ENCODE measurements around the gene IQSEC3.

The IQSEC3 gene

DNA sequence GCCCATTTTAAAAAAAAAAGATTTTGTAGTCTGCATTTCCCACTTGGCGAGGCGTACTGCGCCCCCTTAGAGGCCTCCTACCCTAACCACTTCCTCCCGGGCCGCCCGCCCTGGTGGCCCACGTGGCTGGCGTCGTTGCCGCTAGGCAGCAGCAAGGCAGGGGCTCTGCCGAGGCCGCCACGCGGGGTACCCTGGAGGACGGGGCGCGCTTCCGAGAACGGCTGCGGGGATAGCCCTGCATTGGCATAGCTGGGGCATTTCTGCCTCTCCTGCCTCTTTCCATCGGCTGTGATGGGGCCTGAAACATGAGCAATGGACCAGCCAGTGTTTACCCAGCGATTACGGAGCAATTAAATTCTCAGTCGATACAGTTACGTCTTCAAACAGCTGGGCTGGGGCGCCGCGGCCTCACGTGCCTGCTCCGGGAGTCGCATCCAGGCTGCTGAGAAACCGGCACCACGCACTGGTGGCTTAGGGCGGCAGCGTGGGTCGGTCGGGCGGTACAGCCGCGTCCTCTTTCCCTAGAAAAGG is 38.0 kb downstream of the IQSEC3 start (continued):
- no peak for TF ChIP-seq REPIN1 (tag by site-specific recombination; IDR thresholded peaks at IDR 0.05; ENCODE audit: low read depth)
- no peak; the same call in 1 of the 2 replicates for TF ChIP-seq KLF9 (tag by site-specific recombination; IDR thresholded peaks at IDR 0.05; ENCODE audit: low read depth)
- peak; percentile 17; the same call in 1 of the 2 replicates for TF ChIP-seq ZNF792 (tag by site-specific recombination; IDR thresholded peaks at IDR 0.05)
- TF ChIP-seq ZNF623 (tag by site-specific recombination; IDR thresholded peaks at IDR 0.05): no peak
- no peak for TF ChIP-seq ZNF626 (tag by site-specific recombination; IDR thresholded peaks at IDR 0.05)
- TF ChIP-seq, protein P1, sequence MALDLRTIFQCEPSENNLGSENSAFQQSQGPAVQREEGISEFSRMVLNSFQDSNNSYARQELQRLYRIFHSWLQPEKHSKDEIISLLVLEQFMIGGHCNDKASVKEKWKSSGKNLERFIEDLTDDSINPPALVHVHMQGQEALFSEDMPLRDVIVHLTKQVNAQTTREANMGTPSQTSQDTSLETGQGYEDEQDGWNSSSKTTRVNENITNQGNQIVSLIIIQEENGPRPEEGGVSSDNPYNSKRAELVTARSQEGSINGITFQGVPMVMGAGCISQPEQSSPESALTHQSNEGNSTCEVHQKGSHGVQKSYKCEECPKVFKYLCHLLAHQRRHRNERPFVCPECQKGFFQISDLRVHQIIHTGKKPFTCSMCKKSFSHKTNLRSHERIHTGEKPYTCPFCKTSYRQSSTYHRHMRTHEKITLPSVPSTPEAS (tag by site-specific recombination; IDR thresholded peaks at IDR 0.05): 0 out of 2 replicates have a peak, but pooled peaks have one; percentile 10
- TF ChIP-seq, protein P2, sequence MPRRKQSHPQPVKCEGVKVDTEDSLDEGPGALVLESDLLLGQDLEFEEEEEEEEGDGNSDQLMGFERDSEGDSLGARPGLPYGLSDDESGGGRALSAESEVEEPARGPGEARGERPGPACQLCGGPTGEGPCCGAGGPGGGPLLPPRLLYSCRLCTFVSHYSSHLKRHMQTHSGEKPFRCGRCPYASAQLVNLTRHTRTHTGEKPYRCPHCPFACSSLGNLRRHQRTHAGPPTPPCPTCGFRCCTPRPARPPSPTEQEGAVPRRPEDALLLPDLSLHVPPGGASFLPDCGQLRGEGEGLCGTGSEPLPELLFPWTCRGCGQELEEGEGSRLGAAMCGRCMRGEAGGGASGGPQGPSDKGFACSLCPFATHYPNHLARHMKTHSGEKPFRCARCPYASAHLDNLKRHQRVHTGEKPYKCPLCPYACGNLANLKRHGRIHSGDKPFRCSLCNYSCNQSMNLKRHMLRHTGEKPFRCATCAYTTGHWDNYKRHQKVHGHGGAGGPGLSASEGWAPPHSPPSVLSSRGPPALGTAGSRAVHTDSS (tag by site-specific recombination; IDR thresholded peaks at IDR 0.05): no peak
- no peak for TF ChIP-seq ZNF433 (tag by site-specific recombination; IDR thresholded peaks at IDR 0.05; ENCODE audit: low read depth)
- no peak for TF ChIP-seq ZNF184 (tag by site-specific recombination; IDR thresholded peaks at IDR 0.05)
- TF ChIP-seq ZNF416 (tag by site-specific recombination; IDR thresholded peaks at IDR 0.05): no peak
- TF ChIP-seq ZNF354C (tag by site-specific recombination; IDR thresholded peaks at IDR 0.05; ENCODE audit: borderline replicate concordance, low read depth): no peak
- peak; percentile 61; the same call in 1 of the 2 replicates for TF ChIP-seq ZNF610 (tag by site-specific recombination; IDR thresholded peaks at IDR 0.05; ENCODE audit: borderline replicate concordance)
- TF ChIP-seq KLF10 (tag by site-specific recombination; IDR thresholded peaks at IDR 0.05): peak; percentile 84
- TF ChIP-seq MYNN (tag by site-specific recombination; IDR thresholded peaks at IDR 0.05; ENCODE audit: borderline replicate concordance): no peak
- TF ChIP-seq, protein P3, sequence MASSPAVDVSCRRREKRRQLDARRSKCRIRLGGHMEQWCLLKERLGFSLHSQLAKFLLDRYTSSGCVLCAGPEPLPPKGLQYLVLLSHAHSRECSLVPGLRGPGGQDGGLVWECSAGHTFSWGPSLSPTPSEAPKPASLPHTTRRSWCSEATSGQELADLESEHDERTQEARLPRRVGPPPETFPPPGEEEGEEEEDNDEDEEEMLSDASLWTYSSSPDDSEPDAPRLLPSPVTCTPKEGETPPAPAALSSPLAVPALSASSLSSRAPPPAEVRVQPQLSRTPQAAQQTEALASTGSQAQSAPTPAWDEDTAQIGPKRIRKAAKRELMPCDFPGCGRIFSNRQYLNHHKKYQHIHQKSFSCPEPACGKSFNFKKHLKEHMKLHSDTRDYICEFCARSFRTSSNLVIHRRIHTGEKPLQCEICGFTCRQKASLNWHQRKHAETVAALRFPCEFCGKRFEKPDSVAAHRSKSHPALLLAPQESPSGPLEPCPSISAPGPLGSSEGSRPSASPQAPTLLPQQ (tag by site-specific recombination; IDR thresholded peaks at IDR 0.05): peak; percentile 93
- TF ChIP-seq KLF7 (tag by site-specific recombination; IDR thresholded peaks at IDR 0.05; ENCODE audit: borderline replicate concordance): no peak
- TF ChIP-seq, protein P4, sequence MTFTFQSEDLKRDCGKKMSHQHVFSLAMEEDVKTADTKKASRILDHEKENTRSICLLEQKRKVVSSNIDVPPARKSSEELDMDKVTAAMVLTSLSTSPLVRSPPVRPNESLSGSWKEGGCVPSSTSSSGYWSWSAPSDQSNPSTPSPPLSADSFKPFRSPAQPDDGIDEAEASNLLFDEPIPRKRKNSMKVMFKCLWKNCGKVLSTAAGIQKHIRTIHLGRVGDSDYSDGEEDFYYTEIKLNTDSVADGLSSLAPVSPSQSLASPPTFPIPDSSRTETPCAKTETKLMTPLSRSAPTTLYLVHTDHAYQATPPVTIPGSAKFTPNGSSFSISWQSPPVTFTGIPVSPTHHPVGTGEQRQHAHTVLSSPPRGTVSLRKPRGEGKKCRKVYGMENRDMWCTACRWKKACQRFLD (tag by site-specific recombination; IDR thresholded peaks at IDR 0.05): no peak
- TF ChIP-seq, protein P5, sequence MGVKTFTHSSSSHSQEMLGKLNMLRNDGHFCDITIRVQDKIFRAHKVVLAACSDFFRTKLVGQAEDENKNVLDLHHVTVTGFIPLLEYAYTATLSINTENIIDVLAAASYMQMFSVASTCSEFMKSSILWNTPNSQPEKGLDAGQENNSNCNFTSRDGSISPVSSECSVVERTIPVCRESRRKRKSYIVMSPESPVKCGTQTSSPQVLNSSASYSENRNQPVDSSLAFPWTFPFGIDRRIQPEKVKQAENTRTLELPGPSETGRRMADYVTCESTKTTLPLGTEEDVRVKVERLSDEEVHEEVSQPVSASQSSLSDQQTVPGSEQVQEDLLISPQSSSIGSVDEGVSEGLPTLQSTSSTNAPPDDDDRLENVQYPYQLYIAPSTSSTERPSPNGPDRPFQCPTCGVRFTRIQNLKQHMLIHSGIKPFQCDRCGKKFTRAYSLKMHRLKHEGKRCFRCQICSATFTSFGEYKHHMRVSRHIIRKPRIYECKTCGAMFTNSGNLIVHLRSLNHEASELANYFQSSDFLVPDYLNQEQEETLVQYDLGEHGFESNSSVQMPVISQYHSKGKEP (tag by site-specific recombination; IDR thresholded peaks at IDR 0.05): no peak
- TF ChIP-seq ZBTB1 (tag by site-specific recombination; IDR thresholded peaks at IDR 0.05): 0 out of 2 replicates have a peak, but pooled peaks have one; percentile 34
- peak; percentile 96 for TF ChIP-seq OVOL3 (tag by site-specific recombination; IDR thresholded peaks at IDR 0.05)
- no peak for TF ChIP-seq ZSCAN23 (tag by site-specific recombination; IDR thresholded peaks at IDR 0.05)
- TF ChIP-seq ZFHX2 (tag by site-specific recombination; conservative IDR thresholded peaks at IDR 0.05): peak; percentile 75
- TF ChIP-seq, protein P6, sequence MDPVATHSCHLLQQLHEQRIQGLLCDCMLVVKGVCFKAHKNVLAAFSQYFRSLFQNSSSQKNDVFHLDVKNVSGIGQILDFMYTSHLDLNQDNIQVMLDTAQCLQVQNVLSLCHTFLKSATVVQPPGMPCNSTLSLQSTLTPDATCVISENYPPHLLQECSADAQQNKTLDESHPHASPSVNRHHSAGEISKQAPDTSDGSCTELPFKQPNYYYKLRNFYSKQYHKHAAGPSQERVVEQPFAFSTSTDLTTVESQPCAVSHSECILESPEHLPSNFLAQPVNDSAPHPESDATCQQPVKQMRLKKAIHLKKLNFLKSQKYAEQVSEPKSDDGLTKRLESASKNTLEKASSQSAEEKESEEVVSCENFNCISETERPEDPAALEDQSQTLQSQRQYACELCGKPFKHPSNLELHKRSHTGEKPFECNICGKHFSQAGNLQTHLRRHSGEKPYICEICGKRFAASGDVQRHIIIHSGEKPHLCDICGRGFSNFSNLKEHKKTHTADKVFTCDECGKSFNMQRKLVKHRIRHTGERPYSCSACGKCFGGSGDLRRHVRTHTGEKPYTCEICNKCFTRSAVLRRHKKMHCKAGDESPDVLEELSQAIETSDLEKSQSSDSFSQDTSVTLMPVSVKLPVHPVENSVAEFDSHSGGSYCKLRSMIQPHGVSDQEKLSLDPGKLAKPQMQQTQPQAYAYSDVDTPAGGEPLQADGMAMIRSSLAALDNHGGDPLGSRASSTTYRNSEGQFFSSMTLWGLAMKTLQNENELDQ (tag by site-specific recombination; IDR thresholded peaks at IDR 0.05; ENCODE audit: low read depth): no peak
- peak; percentile 74 for TF ChIP-seq ZBTB48 (tag by site-specific recombination; IDR thresholded peaks at IDR 0.05)
- no peak for TF ChIP-seq ZNF133 (tag by site-specific recombination; IDR thresholded peaks at IDR 0.05)
- TF ChIP-seq ZFP69B (tag by site-specific recombination; IDR thresholded peaks at IDR 0.05): peak; percentile 89; the same call in 1 of the 2 replicates
- TF ChIP-seq, protein P7, sequence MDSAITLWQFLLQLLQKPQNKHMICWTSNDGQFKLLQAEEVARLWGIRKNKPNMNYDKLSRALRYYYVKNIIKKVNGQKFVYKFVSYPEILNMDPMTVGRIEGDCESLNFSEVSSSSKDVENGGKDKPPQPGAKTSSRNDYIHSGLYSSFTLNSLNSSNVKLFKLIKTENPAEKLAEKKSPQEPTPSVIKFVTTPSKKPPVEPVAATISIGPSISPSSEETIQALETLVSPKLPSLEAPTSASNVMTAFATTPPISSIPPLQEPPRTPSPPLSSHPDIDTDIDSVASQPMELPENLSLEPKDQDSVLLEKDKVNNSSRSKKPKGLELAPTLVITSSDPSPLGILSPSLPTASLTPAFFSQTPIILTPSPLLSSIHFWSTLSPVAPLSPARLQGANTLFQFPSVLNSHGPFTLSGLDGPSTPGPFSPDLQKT (IDR thresholded peaks at IDR 0.05; ENCODE audit: borderline replicate concordance, low read depth, low read length): no peak
